ENCODE data around the gene DOCK3.
A peak's percentile ranks its signal among the peaks of the same experiment; 100 is the strongest.

- TF ChIP-seq, protein P1, sequence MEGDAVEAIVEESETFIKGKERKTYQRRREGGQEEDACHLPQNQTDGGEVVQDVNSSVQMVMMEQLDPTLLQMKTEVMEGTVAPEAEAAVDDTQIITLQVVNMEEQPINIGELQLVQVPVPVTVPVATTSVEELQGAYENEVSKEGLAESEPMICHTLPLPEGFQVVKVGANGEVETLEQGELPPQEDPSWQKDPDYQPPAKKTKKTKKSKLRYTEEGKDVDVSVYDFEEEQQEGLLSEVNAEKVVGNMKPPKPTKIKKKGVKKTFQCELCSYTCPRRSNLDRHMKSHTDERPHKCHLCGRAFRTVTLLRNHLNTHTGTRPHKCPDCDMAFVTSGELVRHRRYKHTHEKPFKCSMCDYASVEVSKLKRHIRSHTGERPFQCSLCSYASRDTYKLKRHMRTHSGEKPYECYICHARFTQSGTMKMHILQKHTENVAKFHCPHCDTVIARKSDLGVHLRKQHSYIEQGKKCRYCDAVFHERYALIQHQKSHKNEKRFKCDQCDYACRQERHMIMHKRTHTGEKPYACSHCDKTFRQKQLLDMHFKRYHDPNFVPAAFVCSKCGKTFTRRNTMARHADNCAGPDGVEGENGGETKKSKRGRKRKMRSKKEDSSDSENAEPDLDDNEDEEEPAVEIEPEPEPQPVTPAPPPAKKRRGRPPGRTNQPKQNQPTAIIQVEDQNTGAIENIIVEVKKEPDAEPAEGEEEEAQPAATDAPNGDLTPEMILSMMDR (IDR thresholded peaks at IDR 0.05; ENCODE audit: extremely low read depth in 1 of 2, insufficient read depth in 1 of 2, low read depth in 1 of 2, low read length in 2 of 2): no peak
- no peak for TF ChIP-seq POLR2AphosphoS5 (IDR thresholded peaks at IDR 0.05; ENCODE audit: insufficient read depth, low read depth, low read length)
- TF ChIP-seq POLR2A (IDR thresholded peaks at IDR 0.05; ENCODE audit: low read depth, low read length): no peak
- peak; percentile 54 for TF ChIP-seq FOS (IDR thresholded peaks at IDR 0.05; ENCODE audit: borderline replicate concordance, insufficient read depth, low read length)
- TF ChIP-seq, protein P2, sequence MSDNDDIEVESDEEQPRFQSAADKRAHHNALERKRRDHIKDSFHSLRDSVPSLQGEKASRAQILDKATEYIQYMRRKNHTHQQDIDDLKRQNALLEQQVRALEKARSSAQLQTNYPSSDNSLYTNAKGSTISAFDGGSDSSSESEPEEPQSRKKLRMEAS (IDR thresholded peaks at IDR 0.05; ENCODE audit: insufficient read depth, insufficient read length): no peak
- no peak for TF ChIP-seq MYC (IDR thresholded peaks at IDR 0.05; ENCODE audit: low read depth, low read length)
These were observed 3.4 kb upstream of the DOCK3 start for GRCh38 chr3:50671331-50671730.

Data from endothelial cell of umbilical vein (primary cell).